Measurements from ENCODE around the gene CHRND.

- TF ChIP-seq, protein P1, sequence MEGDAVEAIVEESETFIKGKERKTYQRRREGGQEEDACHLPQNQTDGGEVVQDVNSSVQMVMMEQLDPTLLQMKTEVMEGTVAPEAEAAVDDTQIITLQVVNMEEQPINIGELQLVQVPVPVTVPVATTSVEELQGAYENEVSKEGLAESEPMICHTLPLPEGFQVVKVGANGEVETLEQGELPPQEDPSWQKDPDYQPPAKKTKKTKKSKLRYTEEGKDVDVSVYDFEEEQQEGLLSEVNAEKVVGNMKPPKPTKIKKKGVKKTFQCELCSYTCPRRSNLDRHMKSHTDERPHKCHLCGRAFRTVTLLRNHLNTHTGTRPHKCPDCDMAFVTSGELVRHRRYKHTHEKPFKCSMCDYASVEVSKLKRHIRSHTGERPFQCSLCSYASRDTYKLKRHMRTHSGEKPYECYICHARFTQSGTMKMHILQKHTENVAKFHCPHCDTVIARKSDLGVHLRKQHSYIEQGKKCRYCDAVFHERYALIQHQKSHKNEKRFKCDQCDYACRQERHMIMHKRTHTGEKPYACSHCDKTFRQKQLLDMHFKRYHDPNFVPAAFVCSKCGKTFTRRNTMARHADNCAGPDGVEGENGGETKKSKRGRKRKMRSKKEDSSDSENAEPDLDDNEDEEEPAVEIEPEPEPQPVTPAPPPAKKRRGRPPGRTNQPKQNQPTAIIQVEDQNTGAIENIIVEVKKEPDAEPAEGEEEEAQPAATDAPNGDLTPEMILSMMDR (IDR thresholded peaks at IDR 0.05; ENCODE audit: insufficient read depth, low read length): no peak
- TF ChIP-seq, protein P2, sequence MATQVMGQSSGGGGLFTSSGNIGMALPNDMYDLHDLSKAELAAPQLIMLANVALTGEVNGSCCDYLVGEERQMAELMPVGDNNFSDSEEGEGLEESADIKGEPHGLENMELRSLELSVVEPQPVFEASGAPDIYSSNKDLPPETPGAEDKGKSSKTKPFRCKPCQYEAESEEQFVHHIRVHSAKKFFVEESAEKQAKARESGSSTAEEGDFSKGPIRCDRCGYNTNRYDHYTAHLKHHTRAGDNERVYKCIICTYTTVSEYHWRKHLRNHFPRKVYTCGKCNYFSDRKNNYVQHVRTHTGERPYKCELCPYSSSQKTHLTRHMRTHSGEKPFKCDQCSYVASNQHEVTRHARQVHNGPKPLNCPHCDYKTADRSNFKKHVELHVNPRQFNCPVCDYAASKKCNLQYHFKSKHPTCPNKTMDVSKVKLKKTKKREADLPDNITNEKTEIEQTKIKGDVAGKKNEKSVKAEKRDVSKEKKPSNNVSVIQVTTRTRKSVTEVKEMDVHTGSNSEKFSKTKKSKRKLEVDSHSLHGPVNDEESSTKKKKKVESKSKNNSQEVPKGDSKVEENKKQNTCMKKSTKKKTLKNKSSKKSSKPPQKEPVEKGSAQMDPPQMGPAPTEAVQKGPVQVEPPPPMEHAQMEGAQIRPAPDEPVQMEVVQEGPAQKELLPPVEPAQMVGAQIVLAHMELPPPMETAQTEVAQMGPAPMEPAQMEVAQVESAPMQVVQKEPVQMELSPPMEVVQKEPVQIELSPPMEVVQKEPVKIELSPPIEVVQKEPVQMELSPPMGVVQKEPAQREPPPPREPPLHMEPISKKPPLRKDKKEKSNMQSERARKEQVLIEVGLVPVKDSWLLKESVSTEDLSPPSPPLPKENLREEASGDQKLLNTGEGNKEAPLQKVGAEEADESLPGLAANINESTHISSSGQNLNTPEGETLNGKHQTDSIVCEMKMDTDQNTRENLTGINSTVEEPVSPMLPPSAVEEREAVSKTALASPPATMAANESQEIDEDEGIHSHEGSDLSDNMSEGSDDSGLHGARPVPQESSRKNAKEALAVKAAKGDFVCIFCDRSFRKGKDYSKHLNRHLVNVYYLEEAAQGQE (IDR thresholded peaks at IDR 0.05; ENCODE audit: insufficient replicate concordance, low read depth): no peak
- TF ChIP-seq GABPA (IDR thresholded peaks at IDR 0.05; ENCODE audit: low read depth): no peak
Observed at GRCh38 chr2:232549655-232550353, 23.8 kb downstream of the CHRND start.
